K562 (cell line): ENCODE results near the gene SLC66A2. TPM values are rescaled to one million over a fixed set of nuclear protein-coding genes. Genes with fewer than 3 reads are reported as not detected.

Experiments
- CHD2 ChIP-seq: IDR thresholded peaks from 2 replicates; pipeline ENCODE4 v1.6.1; 2011; ENCODE audit warnings: low read depth, low read length
- DIDO1 ChIP-seq: fragments of 450-650 bp; IDR thresholded peaks from 2 replicates; pipeline ENCODE4 v1.6.1; 2016; ENCODE audit warnings: low read depth, missing biosample characterization, missing genetic modification characterization
- ZNF133 ChIP-seq: fragments of 250-450 bp; sonication (Bioruptor Pico); IDR thresholded peaks from 2 replicates; pipeline ENCODE4 v1.4.0; 2020; ENCODE audit warnings: mild to moderate bottlenecking
- ZNF589 ChIP-seq: fragments of 200-800 bp; sonication (Bioruptor generic); IDR thresholded peaks from 2 replicates; pipeline ENCODE4 v1.6.1; 2016; ENCODE audit warnings: low read depth, missing genetic modification characterization, missing compliant biosample characterization
- polyA plus RNA-seq, 8 experiments: library from polyadenylated mRNA; depleted of rRNA in 4 of 8; stranded (reverse) in 5 of 8; unstranded in 3 of 8; fragments of >200 nt; fragmentation: Nextera tagmentation in 2 of 8; fragmentation: Illumina TruSeq in 1 of 8; extraction: Ambion mirVana in 2 of 8; extraction: Trizol in 1 of 8; gene quantifications; 2 replicates each; pipeline versions ENCODE4 v1.2.1 to v1.2.3, GENCODE V29; 2011 to 2014; ENCODE audit warnings: inconsistent platforms in 1 of 8, missing spikeins in 1 of 8
- total RNA-seq, 7 experiments: library from RNA; depleted of rRNA in 6 of 7; stranded (reverse); fragments of >200 nt in 6 of 7; fragmentation: Illumina TruSeq in 2 of 7; extraction: Trizol in 2 of 7; gene quantifications; 2 replicates each; pipeline versions ENCODE4 v1.2.1 to v1.2.3, GENCODE V29; 2011 to 2021; ENCODE audit warnings: low replicate concordance in 1 of 7
- TF ChIP-seq, protein P1 (sequence below): fragments of 450-650 bp; IDR thresholded peaks from 2 replicates; pipeline ENCODE4 v1.6.1; 2016; ENCODE audit warnings: mild to moderate bottlenecking, moderate library complexity

SLC66A2 gene
- total and polyA plus RNA-seq, 9 of the 15 experiments (the other 6 are each of a cell fraction or from before 2014, with no cell fraction given), result 0.25 to 17.5 (median 5.6) TPM

DNA sequence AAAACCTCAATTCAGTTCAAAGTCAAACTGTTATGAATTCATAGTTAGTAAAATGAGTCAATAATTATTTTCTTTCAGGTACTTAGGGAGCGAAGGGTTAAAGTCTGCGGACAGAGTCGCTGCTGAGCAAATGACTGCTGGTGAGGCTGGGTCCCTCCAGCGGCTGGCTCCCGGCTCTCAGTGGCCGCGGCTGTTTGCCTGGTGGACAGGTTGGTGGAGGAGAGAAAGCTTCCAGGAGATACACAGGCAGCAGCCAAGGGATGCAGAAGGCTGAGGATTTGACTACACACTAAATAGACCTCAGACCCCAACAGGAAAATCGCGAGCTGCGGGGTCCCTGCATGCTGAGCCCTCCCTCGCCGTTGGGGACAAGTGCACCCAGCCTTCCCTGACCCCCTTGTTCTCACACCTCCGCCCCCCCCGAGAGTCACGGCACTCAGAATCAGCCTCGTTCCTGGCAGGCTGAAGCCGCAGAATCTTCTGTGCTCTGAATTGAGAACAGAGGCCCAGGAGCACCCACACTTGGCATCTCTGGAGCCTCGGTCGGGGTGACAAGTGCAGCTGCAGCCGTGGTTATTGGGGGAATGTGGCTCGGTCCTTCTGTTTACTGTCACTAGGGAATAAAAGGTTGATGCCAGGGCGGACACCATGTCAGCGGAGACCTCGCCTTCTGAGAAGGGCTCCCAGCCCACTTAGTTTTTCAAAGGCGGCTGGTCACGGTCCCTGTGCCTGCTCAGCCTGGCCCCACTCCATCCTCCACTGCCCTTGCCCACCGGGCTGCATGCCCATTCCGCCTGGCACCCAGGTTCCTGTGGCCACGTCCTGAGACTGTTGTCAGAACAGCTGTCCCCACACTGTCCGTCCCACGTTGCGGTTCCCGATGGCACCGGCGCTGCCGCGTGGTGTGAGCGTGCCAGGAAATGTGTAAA lies 74.0 kb downstream of the SLC66A2 start (continued):
- TF ChIP-seq, protein P1, sequence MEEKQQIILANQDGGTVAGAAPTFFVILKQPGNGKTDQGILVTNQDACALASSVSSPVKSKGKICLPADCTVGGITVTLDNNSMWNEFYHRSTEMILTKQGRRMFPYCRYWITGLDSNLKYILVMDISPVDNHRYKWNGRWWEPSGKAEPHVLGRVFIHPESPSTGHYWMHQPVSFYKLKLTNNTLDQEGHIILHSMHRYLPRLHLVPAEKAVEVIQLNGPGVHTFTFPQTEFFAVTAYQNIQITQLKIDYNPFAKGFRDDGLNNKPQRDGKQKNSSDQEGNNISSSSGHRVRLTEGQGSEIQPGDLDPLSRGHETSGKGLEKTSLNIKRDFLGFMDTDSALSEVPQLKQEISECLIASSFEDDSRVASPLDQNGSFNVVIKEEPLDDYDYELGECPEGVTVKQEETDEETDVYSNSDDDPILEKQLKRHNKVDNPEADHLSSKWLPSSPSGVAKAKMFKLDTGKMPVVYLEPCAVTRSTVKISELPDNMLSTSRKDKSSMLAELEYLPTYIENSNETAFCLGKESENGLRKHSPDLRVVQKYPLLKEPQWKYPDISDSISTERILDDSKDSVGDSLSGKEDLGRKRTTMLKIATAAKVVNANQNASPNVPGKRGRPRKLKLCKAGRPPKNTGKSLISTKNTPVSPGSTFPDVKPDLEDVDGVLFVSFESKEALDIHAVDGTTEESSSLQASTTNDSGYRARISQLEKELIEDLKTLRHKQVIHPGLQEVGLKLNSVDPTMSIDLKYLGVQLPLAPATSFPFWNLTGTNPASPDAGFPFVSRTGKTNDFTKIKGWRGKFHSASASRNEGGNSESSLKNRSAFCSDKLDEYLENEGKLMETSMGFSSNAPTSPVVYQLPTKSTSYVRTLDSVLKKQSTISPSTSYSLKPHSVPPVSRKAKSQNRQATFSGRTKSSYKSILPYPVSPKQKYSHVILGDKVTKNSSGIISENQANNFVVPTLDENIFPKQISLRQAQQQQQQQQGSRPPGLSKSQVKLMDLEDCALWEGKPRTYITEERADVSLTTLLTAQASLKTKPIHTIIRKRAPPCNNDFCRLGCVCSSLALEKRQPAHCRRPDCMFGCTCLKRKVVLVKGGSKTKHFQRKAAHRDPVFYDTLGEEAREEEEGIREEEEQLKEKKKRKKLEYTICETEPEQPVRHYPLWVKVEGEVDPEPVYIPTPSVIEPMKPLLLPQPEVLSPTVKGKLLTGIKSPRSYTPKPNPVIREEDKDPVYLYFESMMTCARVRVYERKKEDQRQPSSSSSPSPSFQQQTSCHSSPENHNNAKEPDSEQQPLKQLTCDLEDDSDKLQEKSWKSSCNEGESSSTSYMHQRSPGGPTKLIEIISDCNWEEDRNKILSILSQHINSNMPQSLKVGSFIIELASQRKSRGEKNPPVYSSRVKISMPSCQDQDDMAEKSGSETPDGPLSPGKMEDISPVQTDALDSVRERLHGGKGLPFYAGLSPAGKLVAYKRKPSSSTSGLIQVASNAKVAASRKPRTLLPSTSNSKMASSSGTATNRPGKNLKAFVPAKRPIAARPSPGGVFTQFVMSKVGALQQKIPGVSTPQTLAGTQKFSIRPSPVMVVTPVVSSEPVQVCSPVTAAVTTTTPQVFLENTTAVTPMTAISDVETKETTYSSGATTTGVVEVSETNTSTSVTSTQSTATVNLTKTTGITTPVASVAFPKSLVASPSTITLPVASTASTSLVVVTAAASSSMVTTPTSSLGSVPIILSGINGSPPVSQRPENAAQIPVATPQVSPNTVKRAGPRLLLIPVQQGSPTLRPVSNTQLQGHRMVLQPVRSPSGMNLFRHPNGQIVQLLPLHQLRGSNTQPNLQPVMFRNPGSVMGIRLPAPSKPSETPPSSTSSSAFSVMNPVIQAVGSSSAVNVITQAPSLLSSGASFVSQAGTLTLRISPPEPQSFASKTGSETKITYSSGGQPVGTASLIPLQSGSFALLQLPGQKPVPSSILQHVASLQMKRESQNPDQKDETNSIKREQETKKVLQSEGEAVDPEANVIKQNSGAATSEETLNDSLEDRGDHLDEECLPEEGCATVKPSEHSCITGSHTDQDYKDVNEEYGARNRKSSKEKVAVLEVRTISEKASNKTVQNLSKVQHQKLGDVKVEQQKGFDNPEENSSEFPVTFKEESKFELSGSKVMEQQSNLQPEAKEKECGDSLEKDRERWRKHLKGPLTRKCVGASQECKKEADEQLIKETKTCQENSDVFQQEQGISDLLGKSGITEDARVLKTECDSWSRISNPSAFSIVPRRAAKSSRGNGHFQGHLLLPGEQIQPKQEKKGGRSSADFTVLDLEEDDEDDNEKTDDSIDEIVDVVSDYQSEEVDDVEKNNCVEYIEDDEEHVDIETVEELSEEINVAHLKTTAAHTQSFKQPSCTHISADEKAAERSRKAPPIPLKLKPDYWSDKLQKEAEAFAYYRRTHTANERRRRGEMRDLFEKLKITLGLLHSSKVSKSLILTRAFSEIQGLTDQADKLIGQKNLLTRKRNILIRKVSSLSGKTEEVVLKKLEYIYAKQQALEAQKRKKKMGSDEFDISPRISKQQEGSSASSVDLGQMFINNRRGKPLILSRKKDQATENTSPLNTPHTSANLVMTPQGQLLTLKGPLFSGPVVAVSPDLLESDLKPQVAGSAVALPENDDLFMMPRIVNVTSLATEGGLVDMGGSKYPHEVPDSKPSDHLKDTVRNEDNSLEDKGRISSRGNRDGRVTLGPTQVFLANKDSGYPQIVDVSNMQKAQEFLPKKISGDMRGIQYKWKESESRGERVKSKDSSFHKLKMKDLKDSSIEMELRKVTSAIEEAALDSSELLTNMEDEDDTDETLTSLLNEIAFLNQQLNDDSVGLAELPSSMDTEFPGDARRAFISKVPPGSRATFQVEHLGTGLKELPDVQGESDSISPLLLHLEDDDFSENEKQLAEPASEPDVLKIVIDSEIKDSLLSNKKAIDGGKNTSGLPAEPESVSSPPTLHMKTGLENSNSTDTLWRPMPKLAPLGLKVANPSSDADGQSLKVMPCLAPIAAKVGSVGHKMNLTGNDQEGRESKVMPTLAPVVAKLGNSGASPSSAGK, result no peak
- TF ChIP-seq ZNF133 (CRISPR knock-in tag), result no peak
- no peak for TF ChIP-seq CHD2
- no peak for TF ChIP-seq DIDO1 (tag)
- TF ChIP-seq ZNF589 (CRISPR knock-in tag), result no peak
